GM12874 (cell line): ENCODE data around the gene PMM1.
A peak's percentile ranks its signal among the peaks of the same experiment; 100 is the strongest.

Experiments
- TF ChIP-seq, protein P1 (sequence below): IDR thresholded peaks from 2 replicates; pipeline ENCODE4 v1.5.1; 2011; ENCODE audit warnings: low read depth, mild to moderate bottlenecking, control low read depth, low read length, moderate library complexity; ENCODE audit not compliant: insufficient read depth

PMM1 gene

DNA sequence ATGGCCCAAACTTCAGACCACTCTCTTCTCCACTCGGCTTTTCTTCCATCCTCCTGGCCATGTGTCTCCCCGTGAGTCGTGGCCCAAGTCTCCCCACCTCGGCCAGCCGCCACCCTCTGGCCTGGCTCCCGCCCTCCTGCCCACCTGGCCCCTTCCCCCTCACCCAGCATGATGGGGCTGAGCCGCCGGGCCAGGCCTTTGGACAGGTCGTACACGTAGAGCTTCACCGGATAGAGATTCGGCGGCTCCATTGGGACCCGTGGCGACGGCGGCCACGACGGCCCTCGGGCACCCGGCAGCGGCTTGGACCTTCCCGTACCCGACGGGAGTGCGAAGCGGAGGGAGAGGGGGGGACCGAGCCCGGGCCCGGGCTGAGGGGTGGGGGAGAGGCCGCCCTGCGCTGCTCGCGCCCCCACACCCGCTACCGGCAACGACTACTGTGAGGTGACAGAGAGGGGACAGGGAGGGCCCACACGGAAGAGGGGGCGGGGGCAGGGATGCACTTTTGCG, 31.0 kb upstream of the PMM1 start, which contains the start of gene DESI1:
DESI1 (minus strand) TSS at position 455 of the 510 bp plus-strand sequence; CDS start at position 251, 204 bp downstream.
- TF ChIP-seq, protein P1, sequence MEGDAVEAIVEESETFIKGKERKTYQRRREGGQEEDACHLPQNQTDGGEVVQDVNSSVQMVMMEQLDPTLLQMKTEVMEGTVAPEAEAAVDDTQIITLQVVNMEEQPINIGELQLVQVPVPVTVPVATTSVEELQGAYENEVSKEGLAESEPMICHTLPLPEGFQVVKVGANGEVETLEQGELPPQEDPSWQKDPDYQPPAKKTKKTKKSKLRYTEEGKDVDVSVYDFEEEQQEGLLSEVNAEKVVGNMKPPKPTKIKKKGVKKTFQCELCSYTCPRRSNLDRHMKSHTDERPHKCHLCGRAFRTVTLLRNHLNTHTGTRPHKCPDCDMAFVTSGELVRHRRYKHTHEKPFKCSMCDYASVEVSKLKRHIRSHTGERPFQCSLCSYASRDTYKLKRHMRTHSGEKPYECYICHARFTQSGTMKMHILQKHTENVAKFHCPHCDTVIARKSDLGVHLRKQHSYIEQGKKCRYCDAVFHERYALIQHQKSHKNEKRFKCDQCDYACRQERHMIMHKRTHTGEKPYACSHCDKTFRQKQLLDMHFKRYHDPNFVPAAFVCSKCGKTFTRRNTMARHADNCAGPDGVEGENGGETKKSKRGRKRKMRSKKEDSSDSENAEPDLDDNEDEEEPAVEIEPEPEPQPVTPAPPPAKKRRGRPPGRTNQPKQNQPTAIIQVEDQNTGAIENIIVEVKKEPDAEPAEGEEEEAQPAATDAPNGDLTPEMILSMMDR = no peak

GRCh38 chr22:41619979-41620588, 30.4 kb upstream of the PMM1 start:
- TF ChIP-seq, protein P1 = 0 out of 2 replicates have a peak, but pooled peaks have one; percentile 24

DNA sequence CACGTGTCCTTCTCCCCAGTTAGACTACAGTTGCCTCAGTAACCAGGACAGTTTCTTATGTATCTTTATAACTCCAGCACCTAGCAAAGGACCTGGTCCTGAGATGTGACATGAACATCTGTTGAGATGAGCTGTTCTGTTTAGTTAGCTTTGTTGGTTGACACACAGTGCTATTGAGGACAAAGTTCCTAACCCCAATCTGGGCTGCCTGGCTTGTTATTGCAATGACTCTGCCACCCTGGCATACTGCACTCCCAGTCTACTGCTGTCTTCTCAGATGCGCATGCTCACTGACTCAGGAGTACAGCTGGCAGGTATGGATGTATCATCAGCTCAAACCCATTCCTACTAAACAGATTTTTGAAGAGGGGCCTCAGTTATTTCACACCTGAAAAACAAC, 23.8 kb upstream of the PMM1 start:
- TF ChIP-seq, protein P1 = no peak

DNA sequence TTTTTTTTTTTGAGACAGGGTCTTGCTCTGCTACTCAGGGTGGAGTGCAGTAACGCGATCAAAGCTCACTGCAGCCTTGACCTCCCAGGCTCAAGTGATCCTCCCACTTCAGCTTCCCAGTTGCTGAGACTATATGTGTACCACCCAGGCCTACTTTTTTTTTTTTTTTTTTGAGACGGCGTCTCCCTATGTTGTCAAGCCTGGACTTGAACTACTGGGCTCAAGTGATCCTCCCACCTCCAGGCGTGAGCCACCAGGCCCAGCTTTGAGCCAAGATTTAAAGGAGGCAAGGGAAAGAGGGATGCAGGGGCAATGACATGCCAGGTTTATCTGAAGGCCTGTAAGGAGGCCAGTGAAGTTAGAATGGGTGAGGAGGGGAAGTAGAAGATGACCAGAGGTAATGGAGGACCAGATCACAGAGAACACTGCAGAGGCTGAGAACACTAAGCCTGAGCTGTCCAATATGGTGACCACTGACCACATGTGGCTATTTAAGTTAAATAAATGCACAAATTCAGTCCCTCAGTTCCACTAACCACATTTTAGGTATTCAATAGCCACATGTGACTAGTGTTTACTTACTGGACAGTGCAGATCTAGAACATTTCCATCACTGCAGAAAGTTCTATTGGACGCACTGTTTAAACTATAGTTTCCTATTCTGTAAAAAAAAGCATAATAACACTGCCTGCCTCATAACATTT, 23.1 kb upstream of the PMM1 start:
- TF ChIP-seq, protein P1 = no peak

GRCh38 chr22:41608386-41608785, 18.7 kb upstream of the PMM1 start:
- TF ChIP-seq, protein P1 = no peak

DNA sequence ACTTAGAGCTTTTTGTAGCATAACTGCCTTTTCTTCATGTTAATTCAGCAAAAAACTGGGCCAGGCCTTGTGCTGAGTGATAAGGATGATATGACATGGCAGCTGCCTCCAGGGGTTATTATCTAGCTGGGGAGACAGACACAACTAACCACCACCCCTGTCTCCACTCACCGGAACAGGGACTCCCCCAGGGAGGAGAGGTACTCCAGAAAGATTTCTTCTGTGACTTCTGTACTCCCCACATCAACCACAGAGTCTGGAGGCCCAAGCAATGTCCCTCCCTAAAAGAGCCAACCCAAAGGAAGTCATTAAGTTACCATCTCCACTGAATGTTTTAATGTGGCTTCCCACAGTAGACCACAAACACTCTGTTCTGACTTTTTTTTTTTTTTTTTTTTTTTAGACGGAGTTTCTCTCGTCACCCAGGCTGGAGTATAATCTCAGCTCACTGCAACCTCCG, 14.3 kb upstream of the PMM1 start:
- TF ChIP-seq, protein P1 = no peak

DNA sequence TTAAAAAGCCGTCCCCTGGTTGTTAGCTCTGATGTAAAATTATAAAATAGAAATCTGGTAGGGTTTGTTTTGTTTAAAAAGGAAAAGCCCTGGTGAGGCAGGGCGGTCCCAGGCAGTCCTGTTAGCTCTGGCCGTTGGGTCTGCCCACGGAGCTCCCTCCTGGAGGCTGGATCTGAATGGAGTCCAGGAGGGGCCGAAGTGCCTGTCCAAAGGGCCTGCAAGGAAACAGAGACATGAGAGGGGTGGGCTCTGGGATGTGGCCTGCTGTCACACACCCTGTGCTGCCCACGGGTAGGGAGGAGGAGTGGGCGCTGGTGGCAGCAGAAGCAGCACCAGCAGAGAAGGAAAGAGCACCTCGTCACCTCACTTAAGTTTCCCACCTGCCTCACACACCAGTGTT, 11.3 kb upstream of the PMM1 start:
- TF ChIP-seq, protein P1 = no peak
